Renal cortical epithelial cell (primary cell): Measurements from ENCODE around the gene FNBP1. TPM values are rescaled to one million over a fixed set of nuclear protein-coding genes. Genes with fewer than 3 reads are reported as not detected.
A peak's percentile ranks its signal among the peaks of the same experiment; 100 is the strongest.

Experiments
- DNase-seq: peaks from one replicate; pipeline ENCODE4 v3.0.0-alpha.2; 2011; ENCODE audit warnings: low read depth
- total RNA-seq: library from RNA; depleted of rRNA; stranded (reverse); fragments of >200 nt; gene quantifications from 2 replicates; pipeline ENCODE4 v1.2.3, GENCODE V29; 2014

The FNBP1 gene
- total RNA-seq, 1 donor from 2014 or later: 39.5 TPM

- no peak for DNase-seq
Measured at GRCh38 chr9:129854588-129855110, 188.3 kb downstream of the FNBP1 start.

DNA sequence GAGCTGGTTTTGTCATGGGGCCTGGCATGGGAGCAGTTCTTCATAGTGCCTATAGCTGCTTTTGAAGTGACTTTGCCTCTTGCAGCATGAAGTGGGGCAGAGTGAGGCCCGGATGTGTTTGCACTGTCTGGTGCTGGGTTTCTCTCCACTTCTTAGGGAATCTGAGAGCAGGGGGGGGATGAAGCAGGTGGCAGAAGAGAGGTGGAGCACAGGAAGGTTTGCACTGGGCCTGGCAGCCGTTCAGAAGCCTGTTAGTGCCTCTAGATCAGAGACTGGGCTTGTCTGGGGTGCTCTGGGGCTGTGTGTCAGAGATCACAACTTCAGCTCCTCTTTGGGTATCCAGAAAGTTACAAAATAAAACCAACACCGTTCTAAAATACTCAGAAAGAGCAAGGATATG lies 189.4 kb downstream of the FNBP1 start:
- no peak for DNase-seq

- no peak for DNase-seq
Measured at GRCh38 chr9:129852579-129852978, 190.4 kb downstream of the FNBP1 start.

GRCh38 chr9:129851821-129852220 lies 191.2 kb downstream of the FNBP1 start:
- DNase-seq: no peak

DNA sequence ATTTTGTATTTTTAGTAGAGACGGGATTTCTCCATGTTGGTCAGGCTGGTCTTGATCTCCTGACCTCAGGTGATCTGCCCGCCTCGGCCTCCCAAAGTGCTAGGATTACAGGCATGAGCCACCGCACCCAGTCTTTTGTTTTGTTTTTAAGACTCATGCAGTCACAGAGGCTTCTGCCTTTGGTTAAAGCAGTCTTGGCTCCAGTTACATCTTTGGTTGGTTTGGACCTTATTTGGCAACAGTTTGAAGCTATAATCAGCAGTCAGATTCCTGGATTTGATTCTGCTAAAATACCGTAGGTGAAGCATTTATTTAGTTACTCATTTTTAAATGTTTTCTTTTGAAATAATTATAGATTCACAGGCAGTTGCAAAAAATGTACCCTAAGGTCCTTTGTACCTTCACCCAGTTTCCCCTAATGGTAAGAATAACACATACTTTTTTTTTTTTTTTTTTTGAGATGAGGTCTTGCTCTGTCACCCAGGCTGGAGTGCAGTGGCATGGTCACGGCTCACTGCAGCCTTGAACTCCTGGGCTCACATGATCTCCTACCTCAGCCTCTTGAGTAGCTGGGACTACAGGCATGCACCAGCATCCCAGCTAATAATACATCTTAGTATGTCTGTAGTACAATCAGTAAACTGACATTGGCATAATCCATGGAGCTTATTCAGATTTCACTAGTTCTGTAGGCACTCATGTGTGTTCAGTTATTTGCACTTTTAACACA lies 192.0 kb downstream of the FNBP1 start:
- peak; percentile 77 for DNase-seq

- DNase-seq: no peak
Measured at GRCh38 chr9:129849901-129850300, 193.1 kb downstream of the FNBP1 start.

DNA sequence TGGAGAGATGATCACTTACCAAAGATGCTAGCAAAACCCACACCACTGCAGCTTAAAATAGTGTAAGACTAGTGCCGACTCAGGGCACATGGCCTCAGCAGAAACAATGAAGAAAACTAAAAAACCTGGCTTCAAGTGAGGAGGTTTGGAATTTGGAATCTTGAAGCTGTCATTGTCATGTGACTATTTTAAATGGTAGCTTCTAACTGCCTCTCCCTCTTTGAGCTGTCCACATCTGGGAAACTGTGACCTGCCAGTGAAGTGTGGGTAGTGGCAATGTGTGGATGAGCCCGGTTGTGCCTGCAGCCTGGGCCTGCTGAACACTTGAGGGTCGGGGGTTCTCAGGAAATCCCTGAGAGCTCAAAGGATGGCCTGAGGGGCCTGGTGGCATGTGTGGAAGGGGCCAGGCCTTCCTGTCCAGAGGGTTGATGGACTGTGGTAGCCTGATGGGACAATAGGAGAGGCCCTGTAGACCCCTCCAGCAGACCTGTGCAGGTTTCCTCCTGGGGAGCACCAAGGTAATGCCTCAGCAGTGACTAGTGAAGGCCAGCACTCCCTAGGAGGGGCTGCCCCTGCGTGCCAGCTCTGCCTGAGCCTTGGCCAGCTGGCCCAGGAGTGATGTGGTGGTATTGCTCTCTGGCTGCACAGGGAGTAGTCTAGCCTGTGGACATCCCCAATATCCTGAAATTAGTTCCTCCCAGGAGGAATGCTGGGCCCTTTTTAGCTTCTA lies 194.1 kb downstream of the FNBP1 start:
- no peak for DNase-seq

GRCh38 chr9:129845373-129845772 lies 197.6 kb downstream of the FNBP1 start:
- DNase-seq: no peak

- no peak for DNase-seq
Measured at GRCh38 chr9:129841071-129841470, 201.9 kb downstream of the FNBP1 start.

DNA sequence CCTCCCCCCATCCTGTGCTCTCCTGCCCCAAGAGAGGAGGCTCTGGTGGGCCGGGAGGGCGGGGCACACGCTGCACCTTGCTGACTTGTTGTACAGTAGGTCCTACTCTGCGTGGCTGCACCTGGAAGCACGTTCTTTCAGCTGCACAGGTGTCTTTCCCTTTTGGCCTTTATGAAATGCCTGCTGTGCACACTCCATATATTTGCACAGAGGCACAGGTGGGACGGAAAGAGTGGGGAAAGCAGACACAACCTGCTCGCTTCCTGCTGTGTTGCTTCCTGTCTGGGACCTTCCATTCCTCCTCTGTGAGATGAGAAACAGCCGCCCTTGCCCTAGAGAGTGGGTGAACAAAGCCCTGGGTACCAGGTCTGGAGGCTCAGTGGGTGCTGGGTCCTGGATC lies 203.0 kb downstream of the FNBP1 start:
- no peak for DNase-seq

DNA sequence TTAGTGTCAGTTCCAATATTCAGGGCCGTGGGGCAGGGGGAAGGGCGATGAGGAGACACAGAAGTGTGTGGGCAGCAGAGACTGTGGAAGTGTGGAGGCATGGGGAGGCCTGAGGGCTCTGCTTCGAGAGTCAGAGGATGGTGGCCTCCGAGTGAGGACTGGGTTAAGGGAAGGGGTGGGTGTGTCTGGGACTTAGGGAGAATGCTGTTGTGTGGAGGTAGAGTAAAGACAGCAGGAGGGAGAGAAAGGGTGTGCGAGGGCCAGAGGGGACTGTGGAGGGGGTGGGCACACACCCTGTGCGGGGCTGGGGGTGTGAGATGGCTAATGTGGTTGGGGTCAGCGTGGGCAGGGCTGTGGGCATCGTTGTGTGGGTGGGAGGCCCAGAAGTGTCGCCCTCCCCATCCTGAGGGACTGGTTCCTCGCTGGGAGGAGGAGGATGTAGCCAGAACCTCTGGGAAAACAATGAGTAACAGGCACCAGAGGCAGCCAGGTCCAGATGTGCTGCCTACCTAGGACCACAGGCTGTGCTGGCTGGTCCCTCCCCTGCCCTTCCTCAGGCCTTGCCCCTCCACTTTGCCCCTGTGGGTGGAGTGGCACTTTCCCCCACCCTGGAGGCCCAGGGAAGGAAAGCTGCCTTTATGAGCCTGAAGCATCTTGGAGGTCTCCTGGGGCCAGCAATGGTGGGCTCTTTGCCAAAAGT lies 203.5 kb downstream of the FNBP1 start:
- DNase-seq: no peak

DNA sequence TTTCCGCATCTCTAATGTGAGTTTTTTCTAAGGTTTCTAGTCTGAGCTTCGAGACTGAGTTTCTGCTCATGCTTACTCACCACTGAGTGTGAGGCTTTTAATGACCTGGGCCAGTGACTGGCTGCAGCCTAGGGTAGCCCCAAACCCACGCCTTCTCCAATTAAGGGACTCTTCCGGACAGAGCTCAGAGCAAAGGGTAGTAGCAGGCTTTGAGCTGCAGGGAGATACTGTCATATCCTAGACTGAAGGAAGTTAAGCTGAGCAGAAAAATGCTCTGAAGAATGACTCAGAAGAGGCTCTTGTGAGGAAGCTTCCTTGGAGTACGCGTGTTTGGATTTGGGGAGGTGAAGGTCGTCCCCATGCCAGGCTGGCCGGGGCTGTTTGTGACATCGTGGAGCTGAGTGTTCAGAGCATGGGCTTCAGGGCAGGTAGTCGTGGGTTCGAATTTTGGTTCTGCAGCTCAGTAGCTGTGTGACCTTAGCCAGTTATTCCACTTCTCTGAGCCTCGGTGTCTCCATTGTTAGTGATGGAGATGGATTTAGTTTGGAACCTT lies 204.2 kb downstream of the FNBP1 start:
- DNase-seq: peak; percentile 24

Other genes with a start within 250 kb of the FNBP1 start
- 25.6 and 25.9 TPM in 2 replicates for gene TOR1B, start 240.0 kb downstream of the FNBP1 start, total RNA-seq
- 48.4 and 52.8 TPM in 2 replicates for gene TOR1A, start 219.1 kb downstream of the FNBP1 start, total RNA-seq
- gene C9orf78, start 207.9 kb downstream of the FNBP1 start, total RNA-seq: 48.6 and 64.5 TPM in 2 replicates
- gene USP20, start 207.7 kb downstream of the FNBP1 start, total RNA-seq: 5.2 and 18.4 TPM in 2 replicates
- gene GPR107, start 10.7 kb upstream of the FNBP1 start, total RNA-seq: 19.8 and 41.0 TPM in 2 replicates
- gene NCS1, start 129.2 kb upstream of the FNBP1 start, total RNA-seq: 58.7 and 69.8 TPM in 2 replicates
- under 0.01 TPM in 1 of 2 replicates, not detected in the other for gene HMCN2, start 222.6 kb upstream of the FNBP1 start, total RNA-seq